MM.1S (cell line): ENCODE data around the gene PNPLA3.

Experiments used
- EZH2 ChIP-seq: fragments of 300-600 bp; sonication (generic); optimal IDR thresholded peaks from 2 replicates; pipeline ENCODE3; 2017; ENCODE audit warnings: low read depth, mild to moderate bottlenecking, antibody characterized with exemption, low read length, mixed read lengths
- EZH2phosphoT487 ChIP-seq: fragments of 300-600 bp; sonication (generic); IDR thresholded peaks from 2 replicates; pipeline ENCODE4 v1.6.1; 2018; ENCODE audit warnings: antibody characterized with exemption, low read length
- TF ChIP-seq, protein P1 (sequence below): fragments of 300-600 bp; sonication (generic); IDR thresholded peaks from 2 replicates; pipeline ENCODE4 v1.5.1; 2016; ENCODE audit warnings: antibody characterized with exemption, low read length, mixed read lengths

DNA sequence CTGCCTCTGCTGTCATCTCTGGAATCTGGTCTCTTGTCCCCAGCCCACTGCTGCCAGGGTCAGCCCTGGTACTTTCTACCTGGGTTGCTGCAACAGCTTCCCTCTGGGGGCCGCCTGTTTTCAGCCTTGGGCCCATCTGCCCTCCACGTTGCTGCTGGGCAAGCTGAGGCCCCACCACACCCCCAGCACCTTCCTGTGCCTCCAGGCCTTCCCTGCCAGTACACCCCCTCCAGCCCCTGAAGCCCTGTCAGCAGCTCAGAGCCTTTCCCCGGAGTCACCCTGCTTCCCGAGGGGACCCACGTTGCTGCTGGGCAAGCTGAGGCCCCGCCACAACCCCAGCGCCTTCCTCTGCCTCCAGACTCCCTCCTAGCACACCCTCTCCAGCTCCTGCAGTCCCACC is 28.4 kb downstream of the PNPLA3 start:
- TF ChIP-seq, protein P1, sequence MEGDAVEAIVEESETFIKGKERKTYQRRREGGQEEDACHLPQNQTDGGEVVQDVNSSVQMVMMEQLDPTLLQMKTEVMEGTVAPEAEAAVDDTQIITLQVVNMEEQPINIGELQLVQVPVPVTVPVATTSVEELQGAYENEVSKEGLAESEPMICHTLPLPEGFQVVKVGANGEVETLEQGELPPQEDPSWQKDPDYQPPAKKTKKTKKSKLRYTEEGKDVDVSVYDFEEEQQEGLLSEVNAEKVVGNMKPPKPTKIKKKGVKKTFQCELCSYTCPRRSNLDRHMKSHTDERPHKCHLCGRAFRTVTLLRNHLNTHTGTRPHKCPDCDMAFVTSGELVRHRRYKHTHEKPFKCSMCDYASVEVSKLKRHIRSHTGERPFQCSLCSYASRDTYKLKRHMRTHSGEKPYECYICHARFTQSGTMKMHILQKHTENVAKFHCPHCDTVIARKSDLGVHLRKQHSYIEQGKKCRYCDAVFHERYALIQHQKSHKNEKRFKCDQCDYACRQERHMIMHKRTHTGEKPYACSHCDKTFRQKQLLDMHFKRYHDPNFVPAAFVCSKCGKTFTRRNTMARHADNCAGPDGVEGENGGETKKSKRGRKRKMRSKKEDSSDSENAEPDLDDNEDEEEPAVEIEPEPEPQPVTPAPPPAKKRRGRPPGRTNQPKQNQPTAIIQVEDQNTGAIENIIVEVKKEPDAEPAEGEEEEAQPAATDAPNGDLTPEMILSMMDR: no peak
- no peak for TF ChIP-seq EZH2phosphoT487
- no peak for TF ChIP-seq EZH2
